ENCODE measurements around the gene CIP2A.

Gene CIP2A

DNA sequence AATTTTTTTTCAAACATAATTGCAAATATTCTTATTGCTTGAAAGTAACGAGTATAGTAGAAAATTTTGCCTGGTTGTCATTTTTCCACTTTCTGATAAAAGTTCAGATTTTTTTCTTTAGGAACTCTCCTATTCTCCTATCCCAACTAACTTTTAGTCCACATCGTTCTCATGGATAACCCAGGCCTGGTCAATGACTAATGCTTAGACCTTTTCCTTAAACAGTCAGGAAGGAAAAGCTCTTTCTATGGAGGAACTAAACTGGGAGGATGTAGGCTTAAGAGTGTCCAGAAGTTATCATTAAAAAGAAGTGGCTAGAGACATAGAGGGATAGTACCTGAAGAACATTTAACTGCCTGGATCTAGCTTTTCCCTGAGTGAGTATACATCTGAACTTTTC lies 26.7 kb downstream of the CIP2A start:
- DNase-seq (ENCODE audit: low spot score): no peak

DNA sequence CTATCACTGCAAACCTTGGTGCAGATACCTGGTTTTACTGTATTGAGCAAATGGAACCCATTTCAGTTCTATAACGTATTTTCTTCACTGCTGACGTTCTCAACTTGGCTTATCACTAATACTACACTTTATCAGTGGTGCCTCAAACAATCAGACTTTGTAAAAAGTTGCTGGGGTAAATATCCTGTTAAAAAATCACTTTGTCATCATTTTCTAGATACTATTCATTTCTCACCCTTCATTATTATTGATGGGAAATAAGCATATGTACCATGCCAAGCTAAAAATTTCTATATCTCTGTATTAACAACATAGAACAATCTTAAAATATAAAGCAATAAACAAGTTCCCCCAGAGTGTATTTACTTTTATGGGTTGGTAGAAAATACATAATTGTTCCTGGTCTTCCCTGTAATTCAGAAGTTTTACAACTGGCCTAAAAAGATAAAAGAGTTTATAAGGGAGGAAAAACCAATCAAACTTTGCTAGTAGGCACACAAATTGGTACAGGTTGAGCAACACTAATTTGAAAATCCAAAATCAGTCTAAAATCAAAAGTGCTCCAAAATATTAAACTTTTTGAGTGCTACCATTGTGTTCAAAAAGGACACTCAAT lies 33.2 kb downstream of the CIP2A start:
- DNase-seq (ENCODE audit: low spot score): no peak

DNA sequence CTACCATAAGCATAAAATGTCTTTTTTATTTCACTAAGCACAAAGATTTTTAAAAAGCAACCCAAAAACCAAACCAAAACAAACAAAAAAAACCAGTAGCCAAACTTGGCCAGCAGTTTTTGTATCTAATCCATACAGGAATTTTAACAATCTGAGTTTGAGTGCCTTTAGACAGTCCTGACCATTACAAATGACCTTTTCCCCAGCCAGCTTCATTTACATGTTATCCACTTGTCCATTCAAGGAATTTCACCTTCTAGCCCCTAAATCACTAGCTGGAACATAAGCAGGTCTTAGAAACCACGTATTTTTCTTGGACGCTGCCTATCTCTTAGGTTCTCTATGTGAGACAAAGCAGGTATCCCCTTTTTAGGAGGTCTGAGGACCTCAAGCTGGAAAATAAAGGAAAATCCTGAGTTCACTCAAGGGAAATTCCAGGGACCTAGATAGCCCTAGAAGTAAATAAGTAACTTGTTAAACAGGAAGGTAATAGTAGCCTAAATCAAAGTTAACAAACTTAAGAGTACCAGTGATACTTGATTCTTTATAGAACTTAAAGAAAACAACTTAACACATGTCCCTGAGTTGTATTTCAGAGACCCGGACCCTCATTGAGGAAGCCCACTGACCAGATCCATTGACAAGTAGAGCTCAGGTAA lies 34.2 kb downstream of the CIP2A start:
- DNase-seq (ENCODE audit: low spot score): no peak

DNA sequence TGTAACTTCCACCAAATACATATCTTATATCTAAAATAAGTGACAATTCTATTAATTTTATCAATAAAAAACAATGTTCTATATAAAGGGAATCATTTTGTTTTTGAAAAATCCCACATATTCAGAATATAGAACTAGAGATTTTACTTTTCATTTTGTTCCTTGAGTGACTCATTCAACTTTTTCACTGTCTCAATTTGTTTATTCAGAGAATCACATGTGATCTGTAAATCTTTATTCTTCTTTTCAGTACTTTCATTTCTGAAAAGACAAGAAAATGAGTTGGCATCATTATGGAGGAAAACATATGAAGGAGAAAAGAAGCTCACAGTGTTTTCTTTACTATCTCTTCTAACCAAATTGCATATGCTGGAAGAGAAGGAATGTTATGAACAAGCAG lies 35.0 kb downstream of the CIP2A start:
- DNase-seq (ENCODE audit: low spot score): no peak

DNA sequence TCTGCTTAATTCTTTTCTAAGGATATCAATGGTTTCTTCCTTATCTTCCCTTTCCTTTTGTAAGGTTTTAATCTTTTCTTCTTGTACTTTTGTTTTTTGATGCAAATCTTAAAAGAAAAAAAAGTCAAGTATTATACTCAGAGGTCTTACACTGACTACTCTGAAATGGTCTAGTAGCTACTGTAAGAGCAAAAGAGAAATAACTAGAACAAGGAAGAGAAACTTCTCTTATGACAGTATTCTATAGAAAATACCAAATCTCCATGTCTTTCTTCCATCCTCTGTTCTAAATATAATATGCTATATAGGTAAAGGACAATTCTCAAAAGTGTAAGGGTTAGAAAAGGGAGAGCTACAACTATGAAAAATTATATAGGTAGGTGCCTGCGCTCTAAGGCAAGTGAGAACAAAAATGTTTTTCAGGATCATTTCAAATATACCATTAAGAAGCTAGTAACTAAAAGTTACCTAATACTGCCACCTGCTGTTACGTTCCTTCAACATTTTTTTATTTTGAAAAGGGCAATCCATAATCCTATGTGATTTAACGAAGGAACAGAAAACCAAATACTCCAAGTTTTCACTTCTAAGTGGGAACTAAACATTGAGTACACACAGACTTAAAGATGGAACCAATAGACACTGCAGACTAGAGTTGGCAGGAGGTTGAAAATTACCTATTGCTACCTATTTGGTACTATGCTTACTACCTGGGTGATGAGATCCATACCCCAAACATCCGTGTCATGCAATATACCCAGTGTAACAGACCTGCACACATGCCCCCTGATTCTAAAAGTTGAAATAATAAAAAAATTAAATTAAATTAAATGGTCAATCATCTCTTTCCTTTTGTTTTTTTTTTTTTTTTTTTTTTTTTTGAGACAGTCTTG lies 36.7 kb downstream of the CIP2A start:
- DNase-seq (ENCODE audit: low spot score): peak; percentile 57

DNA sequence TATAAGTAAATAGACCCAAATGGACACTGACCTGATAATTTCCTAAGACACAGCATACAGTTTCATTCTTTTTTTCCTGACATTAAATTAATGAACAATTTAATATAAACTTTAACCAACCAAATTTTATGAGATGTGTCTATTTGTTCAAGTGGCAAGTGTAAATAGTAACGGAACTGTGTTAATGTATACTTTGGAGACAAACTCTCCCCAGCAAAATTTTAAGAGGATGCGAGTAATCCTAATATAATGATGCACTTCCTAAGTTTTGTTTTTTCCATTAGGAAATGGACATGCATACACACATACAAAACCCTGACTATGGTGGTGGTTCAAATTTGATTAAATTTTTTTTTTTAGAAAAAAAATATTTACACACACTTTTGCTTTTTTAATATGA lies 40.4 kb downstream of the CIP2A start:
- no peak for DNase-seq (ENCODE audit: low spot score)

DNA sequence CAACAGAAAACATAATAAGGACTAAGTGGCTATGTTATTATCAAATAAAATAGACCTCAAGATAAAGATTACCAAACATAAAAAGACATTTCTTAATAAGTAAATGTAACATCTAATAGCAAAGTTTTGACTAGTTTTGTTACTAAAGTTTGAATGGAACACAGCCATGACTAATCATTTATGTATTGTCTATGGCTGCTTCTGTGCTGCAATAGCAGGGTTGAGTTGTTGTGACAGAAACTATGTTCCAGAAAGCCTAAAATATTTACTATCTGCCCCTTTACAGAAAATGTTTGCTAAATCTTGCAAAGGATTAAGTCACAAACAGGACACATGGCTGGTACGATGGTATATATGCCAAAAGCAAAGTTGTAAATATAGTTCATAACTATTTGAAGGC lies 40.9 kb downstream of the CIP2A start:
- DNase-seq (ENCODE audit: low spot score): no peak

DNA sequence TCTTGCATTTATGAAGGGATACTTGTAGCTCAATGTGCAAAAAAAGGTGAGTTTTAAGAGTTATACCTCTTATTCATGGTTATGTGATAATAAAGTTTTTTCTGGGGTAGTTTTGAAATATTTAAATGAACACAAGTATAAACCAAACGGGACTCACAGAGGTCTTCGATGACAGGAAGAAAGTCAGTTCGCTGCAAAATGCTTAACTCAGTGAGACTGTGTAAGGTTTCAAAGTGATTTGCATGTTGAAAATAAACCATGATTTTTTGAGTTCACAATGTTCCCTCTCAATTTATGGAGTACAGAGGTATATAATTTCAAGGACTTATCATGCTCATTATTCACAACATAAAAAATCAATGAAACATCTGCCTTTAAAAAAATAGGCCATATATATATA lies 42.5 kb downstream of the CIP2A start:
- no peak for DNase-seq (ENCODE audit: low spot score)

DNA sequence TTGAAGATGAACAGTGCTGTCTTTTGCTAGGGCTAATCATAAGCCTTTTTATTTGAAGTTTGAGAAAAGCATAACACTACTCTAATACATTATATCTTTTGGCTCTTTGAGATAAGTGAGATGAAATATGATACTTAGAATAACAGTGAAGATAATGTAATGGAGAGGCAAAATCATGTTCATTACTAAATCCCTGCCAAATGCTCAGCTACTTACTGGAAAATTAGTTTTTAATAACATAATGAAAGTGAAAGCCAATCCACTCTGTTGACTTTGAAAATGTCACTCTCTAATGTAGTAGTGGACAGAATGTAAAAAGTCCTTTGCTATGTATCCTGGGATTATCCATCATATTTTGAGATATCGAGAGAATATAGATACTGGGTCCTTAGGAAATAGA lies 43.0 kb downstream of the CIP2A start:
- DNase-seq (ENCODE audit: low spot score): peak; percentile 6

DNA sequence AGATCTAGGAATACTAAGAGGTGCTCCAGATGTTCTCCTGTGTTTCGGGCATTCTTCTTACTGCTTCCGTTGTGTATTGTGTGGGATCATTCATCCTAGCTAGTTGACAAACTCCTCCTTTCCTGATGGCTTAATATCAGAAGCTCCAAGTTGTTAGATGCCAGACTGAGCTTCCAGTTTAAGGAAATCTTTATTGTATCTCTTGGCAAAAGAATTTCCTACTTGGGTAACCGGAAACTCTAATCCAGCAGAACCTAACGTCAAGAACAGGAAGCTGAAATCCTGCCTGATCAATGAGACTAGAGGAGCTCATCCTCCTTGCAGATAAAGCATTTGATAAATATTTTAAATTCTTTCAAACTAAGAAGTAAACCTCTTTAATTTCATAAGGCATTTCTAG lies 51.2 kb downstream of the CIP2A start:
- DNase-seq (ENCODE audit: low spot score): no peak

DNA sequence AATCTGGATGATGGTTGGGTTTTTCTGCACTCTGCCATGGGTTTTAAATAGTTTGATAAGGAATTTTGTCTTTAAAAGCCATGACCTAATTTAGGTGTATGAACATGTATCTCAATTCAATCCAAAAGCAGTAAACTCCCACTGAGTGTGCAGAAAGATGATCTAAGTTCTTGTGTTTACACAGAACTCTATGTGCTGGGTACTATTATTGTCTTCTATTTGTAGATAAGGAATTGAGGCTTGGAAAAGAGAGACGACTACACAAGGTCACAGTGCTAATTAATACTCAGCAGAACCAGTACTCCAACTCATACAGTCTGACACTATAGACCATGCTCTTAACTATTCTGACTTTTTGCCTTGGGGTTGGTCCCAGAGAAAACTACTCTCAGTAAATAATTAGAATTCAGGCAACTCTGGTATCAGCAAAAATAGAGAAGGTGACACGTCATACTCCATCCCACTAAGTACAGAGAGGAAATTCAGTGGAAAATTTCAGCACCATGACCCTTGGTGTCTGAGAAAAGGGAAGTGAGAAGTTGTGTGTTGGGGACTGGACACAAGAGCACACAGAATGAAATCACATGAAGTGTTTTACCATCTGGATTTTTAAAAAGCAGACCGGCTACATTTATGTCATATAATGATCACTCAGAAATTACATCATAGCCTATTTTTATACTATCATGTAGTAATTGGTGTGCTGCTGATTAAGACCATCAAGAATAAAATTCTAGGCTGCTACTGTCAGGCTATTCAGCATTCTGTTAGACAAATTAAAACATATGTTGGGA lies 60.6 kb downstream of the CIP2A start:
- DNase-seq (ENCODE audit: low spot score): no peak

DNA sequence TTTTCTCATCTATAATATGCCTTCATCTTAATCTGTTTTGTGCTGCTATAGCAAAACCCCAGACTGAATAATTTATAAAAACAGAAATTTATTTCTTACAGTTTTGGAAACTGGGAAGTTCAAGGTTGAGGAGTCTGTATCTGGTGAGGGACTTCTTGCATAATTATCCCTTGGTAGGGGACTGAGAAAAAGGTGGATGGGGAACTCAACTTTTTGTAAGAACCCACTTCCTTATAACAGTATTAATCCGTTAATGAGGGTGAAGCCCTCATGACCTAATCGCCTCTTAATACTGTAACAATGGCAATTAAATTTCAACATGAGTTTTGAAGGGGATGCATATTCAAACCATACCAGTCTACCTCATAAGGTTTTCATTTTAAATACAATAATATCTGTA lies 61.4 kb downstream of the CIP2A start:
- no peak for DNase-seq (ENCODE audit: low spot score)

DNA sequence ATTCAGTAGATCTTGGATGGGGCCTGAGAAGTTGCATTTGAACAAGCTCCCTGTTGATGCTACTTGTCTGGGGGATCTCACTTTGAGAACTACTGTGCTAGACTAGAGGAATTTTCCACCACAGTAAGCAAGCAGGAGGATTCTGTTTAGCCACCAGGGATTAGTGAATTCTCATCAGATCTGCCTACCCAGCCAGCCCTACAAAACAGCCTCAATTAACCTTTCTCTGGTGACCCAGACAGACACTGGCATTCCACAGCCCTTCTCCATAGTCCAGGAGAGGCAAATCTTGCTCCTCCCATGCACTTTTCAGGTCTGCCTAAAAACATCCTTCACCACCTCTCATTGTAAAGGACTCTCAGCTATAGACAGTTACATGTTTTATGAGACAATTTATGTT lies 62.1 kb downstream of the CIP2A start:
- DNase-seq (ENCODE audit: low spot score): no peak

DNA sequence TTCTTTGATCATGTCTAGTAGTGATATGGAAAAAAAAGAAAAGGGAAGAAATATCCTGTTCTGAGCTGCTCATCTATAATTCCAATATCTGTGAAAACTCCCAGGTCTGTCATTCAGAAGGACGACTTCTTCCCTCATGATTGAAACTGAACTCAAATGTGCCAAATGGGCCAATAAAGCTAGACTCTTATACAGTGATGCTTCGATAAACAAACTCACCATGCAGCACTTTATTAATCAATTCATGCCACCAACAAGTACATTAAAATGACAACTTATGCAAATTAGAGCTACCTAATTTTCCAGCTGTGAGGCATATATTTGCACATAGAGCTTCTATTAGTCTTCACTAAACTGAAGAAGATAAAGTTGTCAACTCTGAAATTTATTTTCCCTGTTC lies 63.3 kb downstream of the CIP2A start:
- no peak for DNase-seq (ENCODE audit: low spot score)

DNA sequence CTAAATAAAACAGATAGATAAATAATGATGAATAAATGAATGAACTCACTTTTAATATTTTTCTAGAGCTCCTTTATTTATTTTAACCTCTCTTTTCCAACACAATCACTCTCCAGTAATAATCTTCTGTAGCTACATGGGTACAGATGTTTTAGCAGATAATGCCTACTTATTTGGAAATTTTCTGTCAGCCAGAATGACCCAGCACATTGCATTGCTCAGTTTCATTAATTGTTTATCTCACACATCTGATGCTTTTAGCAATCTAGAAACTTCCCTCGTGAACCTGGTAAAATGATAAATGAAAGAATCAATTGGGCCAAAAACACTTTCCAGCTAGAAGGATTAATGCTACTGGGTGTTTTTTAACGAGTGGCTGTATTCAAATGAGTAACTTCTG lies 64.0 kb downstream of the CIP2A start:
- DNase-seq (ENCODE audit: low spot score): no peak

DNA sequence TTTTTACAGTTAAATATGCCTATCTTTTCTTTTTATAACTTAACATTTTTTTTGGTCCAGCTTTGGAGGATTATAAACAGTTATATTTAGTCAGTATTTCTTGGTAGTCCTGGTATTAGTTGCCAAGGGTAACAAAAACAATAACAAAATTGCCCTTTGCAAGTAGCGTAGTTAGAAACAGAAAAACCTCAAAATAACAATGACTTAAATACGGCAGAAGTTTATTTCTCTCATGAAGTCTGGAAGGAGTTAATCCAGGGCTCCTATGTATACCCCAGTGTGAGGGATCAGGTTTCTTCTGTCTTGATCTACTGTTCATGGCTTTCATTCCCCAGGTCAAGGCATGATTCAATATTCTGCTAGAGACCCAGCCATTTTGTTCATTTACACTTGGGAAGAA lies 64.7 kb downstream of the CIP2A start:
- DNase-seq (ENCODE audit: low spot score): no peak

DNA sequence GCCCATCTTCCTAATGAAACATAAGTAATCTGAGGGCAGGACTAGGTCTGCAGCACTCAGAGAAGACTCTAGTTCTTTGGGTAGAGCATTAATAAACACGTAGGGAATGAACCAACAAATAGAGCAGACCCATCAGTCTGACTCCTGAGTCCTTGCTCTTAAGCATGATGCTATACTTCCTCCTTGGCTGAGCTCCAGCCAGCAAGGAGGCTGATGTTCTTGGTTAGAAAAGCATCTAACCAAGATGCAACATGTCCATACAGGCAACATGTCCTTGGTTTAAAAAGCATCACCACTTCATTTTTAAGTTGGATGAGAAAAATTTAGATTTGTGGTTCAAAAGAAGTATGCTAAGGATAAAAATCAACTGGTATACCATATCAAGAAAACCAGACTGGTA lies 70.3 kb downstream of the CIP2A start:
- DNase-seq (ENCODE audit: low spot score): no peak

DNA sequence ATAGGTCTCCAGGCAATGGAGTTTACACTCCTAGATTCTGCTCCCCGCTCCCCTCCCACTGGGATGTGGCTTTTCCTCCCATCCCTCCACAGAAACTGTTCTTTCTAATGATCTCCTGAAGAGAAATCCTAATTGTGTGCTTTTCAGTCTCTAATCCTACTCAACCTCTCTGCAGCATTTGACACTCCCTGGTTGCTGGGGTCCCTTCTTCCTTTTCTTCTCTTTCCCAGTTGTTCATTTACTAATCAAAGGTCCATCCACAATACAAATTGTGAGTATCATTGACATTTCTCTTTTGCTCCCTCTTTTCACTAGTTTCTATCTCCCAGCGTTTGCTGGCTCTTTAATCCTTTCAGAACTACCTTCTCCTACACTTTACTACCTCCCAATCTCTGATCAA lies 72.4 kb downstream of the CIP2A start:
- no peak for DNase-seq (ENCODE audit: low spot score)

DNA sequence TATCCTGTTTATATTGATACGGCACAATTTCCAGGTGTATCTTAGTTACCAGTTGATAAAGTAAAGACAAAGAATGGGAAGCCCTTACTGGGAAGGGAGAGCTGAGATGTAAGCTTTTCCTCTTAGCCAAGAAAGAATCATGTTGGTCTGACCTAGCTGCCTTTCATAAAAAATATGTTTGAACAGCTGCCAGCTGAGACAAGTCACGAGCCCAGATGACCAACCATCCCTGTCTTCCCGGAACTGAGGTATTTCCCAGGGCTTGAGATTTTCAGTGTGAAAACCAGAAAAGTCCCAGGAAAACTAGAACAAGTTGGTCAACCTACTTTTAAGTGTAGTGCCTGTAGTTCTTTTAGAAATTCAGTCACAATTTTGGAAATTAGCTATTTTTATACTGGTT lies 75.3 kb downstream of the CIP2A start:
- no peak for DNase-seq (ENCODE audit: low spot score)

DNA sequence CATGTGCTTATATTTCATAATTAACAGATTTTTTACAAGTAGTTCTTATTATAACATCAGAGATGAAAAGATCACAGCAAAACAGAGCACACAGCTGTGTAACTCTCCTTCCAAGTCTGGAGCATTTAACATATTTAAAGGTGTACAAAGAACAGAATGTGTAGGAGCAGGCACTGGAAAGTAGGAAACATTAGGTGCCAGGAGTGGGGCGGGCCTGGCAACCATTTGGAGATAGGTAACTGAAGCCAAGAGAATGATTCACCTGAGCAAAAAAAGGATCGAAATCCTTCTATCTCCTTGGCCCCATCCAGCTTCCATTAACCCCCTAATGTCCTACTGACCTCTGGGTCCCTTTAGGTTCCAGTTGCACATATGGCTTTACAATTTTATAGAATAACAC lies 76.6 kb downstream of the CIP2A start:
- no peak for DNase-seq (ENCODE audit: low spot score)

DNA sequence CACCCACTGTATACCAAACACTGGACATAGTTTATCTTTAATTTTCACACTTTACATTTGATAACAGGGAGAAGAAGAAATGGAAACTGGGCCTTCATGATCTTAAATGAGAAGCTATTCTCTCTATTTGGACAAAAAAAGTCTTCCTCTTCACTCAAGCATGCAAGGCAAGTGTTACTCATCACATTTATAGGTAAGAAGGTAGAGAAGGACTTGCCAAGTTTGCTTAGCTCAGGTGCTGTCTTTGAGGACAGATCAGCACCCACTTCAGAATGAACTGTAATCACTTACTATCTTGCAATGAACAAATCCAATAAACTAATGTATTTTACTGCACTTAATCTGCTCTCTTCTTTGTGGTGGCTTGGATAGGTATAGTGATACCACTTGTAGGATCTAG lies 77.7 kb downstream of the CIP2A start:
- DNase-seq (ENCODE audit: low spot score): no peak

DNA sequence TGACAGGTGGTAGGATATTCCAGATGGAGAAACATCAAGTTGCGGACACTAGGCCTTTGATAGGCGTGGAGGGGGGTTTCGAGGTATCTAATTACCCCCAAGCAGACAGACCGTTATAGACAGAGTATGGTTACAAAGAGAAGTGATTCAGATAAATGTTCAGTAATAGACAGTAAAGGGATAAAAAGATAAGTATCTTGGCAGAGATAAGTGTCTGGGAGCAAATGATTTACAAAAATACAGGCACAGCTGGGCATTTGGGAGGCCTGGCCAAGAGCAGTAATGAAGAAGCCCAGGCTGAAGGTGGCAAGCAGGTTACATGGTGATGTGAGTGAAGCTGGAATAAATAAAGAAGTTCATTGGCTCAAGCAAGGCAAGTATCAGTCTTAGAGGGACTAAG lies 78.2 kb downstream of the CIP2A start:
- DNase-seq (ENCODE audit: low spot score): no peak

DNA sequence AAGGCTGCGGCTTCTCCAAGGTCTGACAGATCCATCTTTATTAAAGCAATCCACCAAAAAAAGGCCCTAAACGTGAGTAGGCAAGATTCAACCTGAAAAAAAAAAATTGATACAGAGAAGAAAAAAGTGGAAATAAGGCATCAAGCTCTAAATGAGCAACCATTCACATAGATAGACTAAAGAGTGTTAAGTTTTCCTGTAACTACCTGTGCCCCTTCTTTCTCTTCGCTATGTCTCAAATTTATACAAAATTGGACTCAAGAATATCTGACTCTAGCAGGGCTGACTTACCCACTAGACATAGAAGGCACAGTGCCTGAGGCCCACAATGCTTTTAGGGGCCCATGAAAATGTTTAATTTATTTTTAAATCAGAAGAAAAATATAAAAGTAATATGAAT lies 78.7 kb downstream of the CIP2A start, which contains the start of gene MYH15:
MYH15 (minus strand) TSS at position 101 of the 400 bp plus-strand sequence; CDS start at position 35, 66 bp downstream.
- DNase-seq (ENCODE audit: low spot score): no peak
